Activated CD4-positive, alpha-beta memory T cell treated with anti-CD3 and anti-CD28 coated beads, Interleukin-2, amount 10 ng/mL, durations not matched to agents 7 days and 5 days (primary cell): ENCODE data around the gene ATP13A1. TPM values are rescaled to one million over a fixed set of nuclear protein-coding genes. Genes with fewer than 3 reads are reported as not detected.
A peak's percentile ranks its signal among the peaks of the same experiment; 100 is the strongest.
"Not testable (repeated sequence)": the region's sequence is repeated elsewhere in the genome, so short reads cannot be mapped to it uniquely, and the experiment has no call there.

Experiments
- CTCF ChIA-PET: fragments of 350-600 bp; sonication (Branson Sonifier 250); formaldehyde crosslinking; loops from one replicate; lab custom pipeline; 2021; ENCODE audit warnings: antibody characterized with exemption, inconsistent platforms; lab: Charles Lee
- POLR2A ChIA-PET: fragments of 350-600 bp; sonication (Branson Sonifier 250); formaldehyde crosslinking; loops from one replicate; lab custom pipeline; 2021; ENCODE audit warnings: antibody characterized with exemption; lab: Charles Lee
- DNase-seq: peaks from one replicate; pipeline ENCODE4 v3.0.0-alpha.2; 2020
- H3K27ac Mint-ChIP-seq: one replicate; pipeline ENCODE4 v1.8.0; 2021; ENCODE audit warnings: mild to moderate bottlenecking, mixed read lengths
- H3K27me3 Mint-ChIP-seq: one replicate; pipeline ENCODE4 v1.8.0; 2021; ENCODE audit warnings: mixed read lengths
- H3K36me3 Mint-ChIP-seq: one replicate; pipeline ENCODE4 v1.8.0; 2021; ENCODE audit warnings: low read depth, mixed read lengths
- H3K4me1 Mint-ChIP-seq: one replicate; pipeline ENCODE4 v1.8.0; 2021; ENCODE audit warnings: mixed read lengths
- H3K4me3 Mint-ChIP-seq: one replicate; pipeline ENCODE4 v1.8.0; 2021; ENCODE audit warnings: mild to moderate bottlenecking, mixed read lengths
- H3K9me3 Mint-ChIP-seq: one replicate; pipeline ENCODE4 v1.8.0; 2021; ENCODE audit warnings: mixed read lengths
- total RNA-seq, 2 experiments: library from RNA; stranded (reverse); gene quantifications; one replicate each; pipeline ENCODE4 v1.2.3, GENCODE V29; 2021

ATP13A1 gene
- 100 to 1,000 TPM; 102 to 107 TPM for total RNA-seq

DNA sequence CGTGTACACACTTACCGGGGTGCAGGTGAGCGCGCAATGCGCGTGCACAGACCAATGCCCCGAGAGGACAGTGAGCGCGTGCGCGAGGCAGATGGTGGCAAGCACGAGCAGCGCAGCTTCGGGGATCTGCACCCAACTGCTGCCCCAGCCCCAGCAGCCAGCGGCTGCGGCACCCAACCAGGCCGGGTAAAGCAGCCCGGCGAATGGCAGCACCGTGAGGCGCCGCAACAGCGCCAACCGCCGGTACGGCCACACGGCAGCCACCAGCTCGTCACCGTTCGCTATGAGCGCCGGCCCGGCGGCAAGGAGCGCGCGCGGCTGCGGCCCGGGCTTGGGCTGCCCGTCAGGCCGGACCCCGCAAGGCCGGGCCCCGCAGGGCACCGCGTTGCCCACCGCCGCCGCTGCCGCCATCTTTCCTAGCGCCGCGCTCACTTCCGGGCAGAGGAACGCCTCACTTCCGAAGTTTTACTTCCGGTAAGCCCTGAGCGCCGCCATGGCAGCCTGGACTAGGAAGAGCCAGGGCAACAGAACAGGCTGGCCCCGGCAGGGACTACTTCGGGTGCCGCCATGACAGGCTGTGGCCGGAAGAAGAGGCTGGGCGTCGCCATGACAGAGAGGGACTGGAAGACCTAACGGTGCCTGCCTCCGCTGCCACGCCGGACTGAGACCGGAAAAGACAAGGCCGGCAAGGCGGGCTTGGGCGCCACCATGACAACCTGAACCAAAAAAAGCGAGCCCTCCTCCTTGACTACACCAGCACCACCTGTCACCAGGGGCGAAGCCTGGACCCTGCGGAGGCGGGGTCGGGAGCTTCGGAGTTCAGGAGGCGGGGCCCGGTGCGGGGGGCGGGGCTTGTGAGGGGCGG, at the start of gene ATP13A1:
ATP13A1 (minus strand) TSS at position 421 of the 865 bp plus-strand sequence; CDS start at position 411, 10 bp downstream.
- ChIA-PET POLR2A (interaction anchor here (0.7 to 4.6 kb wide), 33 partner anchors 9 to 760 kb away, joined by 3 to 50 read pairs (median 6); partner anchors contain the start of genes GMIP, NDUFA13, TSSK6 and ZNF14), CTCF (interaction anchor here (0.5 to 3.8 kb wide), 5 partner anchors 19 to 131 kb away, joined by 3 to 13 read pairs (median 6); partner anchors contain the start of gene GMIP)
- H3K9me3 Mint-ChIP-seq: no peaks in the 10 kb centered on the region

DNA sequence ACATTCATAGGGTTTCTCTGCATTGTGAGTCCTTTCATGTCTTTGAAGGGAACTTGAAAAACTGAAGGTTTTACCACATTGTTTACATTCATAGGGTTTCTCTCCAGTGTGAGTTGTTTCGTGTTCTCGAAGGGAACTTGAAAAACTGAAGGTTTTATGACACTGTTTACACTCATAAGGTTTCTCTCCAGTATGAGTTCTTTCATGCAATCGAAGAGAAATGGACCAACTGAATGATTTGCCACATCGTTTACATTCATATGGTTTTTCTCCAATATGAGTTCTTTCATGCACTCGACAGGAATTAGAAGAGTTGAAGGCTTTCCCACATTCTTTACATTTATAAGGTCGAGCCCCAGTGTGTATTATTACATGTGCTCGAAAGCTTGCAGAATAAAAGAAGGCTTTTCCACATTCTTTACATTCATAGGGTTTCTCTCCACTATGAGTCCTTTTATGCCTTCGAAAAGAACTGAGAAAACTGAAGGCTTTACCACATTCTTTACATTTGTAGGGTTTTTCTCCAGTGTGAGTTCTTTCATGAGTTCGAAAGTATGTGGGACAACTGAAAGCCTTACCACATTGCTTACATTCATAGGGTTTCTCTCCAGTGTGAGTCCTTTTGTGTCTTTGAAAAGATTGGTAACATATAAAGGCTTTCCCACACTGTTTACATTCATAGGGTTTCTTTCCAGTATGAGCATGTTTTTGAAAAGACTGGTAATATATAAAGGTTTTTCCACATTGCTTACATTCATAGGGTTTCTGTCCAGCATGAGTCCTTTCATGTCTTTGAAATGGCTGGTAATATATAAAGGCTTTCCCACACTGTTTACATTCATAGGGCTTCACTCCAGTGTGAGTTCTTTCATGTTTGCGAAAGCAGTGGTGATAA, 48.7 kb upstream of the ATP13A1 start:
- H3K4me3 Mint-ChIP-seq: no peak overlapping the region
- POLR2A ChIA-PET: no interaction called here
- CTCF ChIA-PET: no interaction called here

More for the DNA sequence above, at the start of gene ATP13A1:
- Mint-ChIP-seq H3K27ac (peak within 1 kb of the TSS; percentile 98), H3K4me1 (peaks cover 41% of the 10 kb centered on the region), H3K4me3 (peak within 1 kb of the TSS; percentile 81), H3K27me3 (no peaks in the 10 kb centered on the region), H3K36me3 (peaks cover 60% of the 10 kb centered on the region)
- peak; percentile 95 for DNase-seq

DNA sequence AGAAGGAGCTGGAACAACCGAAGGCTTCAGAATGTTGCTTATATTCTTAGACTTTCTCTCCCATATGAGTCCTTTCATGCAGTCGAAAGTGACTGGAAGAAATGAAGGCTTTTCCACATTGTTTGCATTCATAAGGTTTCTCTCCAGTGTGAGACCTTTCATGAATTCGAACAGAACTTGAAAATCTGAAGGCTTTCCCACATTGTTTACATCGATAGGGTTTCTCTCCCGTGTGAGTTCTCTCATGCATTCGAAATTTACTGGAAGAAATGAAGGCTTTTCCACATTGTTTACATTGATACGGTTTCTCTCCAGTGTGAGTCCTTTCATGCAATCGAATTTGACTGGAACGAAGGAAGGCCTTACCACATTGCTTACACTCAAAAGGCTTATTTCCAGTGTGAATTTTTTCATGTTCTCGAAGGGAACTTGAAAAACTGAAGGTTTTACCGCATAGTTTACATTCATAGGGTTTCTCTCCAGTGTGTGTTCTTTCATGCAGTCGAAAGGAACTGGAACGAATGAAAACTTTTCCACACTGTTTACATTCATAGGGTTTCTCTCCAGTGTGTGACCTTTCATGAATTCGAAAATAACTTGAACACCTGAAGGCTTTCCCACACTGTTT, 47.9 kb upstream of the ATP13A1 start:
- DNase-seq: no peak
- Mint-ChIP-seq H3K27me3 (no peaks in the 10 kb centered on the region), H3K36me3 (peaks cover 82% of the 10 kb centered on the region), H3K4me3 (no peak overlapping the region), H3K4me1 (no peaks in the 10 kb centered on the region), H3K9me3 (peaks cover 71% of the 10 kb centered on the region), H3K27ac (no peak overlapping the region)
- ChIA-PET POLR2A (no interaction called here), CTCF (no interaction called here)

More for the DNA sequence above, 48.7 kb upstream of the ATP13A1 start:
- Mint-ChIP-seq H3K4me1 (no peaks in the 10 kb centered on the region), H3K9me3 (peaks cover 72% of the 10 kb centered on the region), H3K36me3 (peaks cover 84% of the 10 kb centered on the region), H3K27me3 (no peaks in the 10 kb centered on the region), H3K27ac (no peak overlapping the region)
- no peak for DNase-seq

DNA sequence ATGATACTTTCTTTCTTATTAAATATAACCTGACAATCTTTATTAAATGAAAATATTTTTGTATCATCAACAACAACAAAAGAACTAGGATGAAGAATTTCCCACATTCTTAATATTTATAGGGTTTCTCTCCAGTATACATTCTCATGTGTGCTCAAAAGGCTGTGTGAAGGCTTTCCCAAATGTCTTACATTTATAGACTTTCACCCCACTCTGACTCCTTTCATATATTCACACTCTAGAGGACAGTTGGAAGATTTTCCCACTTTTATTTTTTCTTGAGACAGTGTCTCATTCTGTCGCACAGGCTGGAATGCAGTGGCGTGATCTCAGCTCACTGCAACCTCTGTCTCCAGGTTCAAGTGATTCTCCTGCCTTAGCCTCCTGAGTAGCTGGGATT, 47.0 kb upstream of the ATP13A1 start:
- Mint-ChIP-seq H3K9me3 (peaks cover 72% of the 10 kb centered on the region), H3K36me3 (peaks cover 81% of the 10 kb centered on the region), H3K27me3 (no peaks in the 10 kb centered on the region), H3K27ac (no peak overlapping the region), H3K4me3 (no peak overlapping the region), H3K4me1 (no peaks in the 10 kb centered on the region)
- ChIA-PET CTCF (no interaction called here), POLR2A (no interaction called here)
- no peak for DNase-seq

DNA sequence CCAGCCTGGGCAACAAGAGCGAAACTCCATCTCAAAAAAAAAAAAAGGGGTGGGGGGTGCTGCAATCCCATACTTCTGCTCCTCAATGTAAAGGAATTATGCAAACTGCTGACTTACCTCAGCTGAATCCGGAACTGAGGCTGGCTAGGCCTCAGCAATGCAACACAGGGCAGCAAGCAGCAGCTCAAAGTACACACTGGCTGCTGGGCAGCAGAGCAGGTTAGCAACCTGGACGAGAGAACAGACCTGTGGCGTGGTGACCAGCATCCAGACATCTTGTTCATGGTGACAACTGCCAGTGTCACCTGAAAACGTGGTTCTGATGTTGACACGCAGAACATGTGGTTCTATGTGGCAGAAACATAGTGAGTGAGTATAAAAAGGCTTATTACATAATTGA, 41.4 kb upstream of the ATP13A1 start:
- Mint-ChIP-seq H3K27ac (no peak overlapping the region), H3K36me3 (peaks cover 53% of the 10 kb centered on the region), H3K4me3 (no peak overlapping the region), H3K4me1 (no peaks in the 10 kb centered on the region), H3K27me3 (no peaks in the 10 kb centered on the region), H3K9me3 (peaks cover 70% of the 10 kb centered on the region)
- CTCF ChIA-PET: no interaction called here
- POLR2A ChIA-PET: no interaction called here
- no peak for DNase-seq

DNA sequence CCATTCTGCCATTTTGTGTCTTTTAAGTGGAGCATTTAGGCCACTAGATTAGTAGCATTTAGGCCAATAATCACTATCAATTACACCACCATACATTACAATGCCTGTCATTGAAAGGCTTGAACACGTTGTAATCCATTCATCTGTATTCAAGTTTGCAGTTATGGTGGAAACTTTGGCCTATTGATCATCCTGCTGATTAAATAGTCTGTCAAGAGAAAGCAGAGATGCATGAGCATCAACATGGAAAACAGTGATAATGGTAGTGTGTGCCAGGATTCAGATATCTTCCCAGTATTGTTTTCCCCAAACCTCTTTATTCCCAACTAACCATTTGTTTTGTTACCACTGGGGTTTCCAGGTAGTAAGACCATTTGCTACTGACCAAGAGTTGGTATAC, 37.0 kb upstream of the ATP13A1 start:
- H3K27ac Mint-ChIP-seq, CTCF ChIA-PET, H3K4me3 Mint-ChIP-seq, DNase-seq, H3K4me1 Mint-ChIP-seq, H3K27me3 Mint-ChIP-seq: not testable (repeated sequence)
- Mint-ChIP-seq H3K9me3 (peaks cover 43% of the 10 kb centered on the region), H3K36me3 (peaks cover 32% of the 10 kb centered on the region)
- POLR2A ChIA-PET: interaction anchor here (0.6 to 0.7 kb wide), 2 partner anchors 75 to 361 kb away, joined by 3 to 4 read pairs; no protein-coding TSS in a partner anchor

GRCh38 chr19:19697589-19697988, 34.1 kb upstream of the ATP13A1 start:
- ChIA-PET CTCF (no interaction called here), POLR2A (no interaction called here)
- Mint-ChIP-seq H3K4me3 (no peak overlapping the region), H3K27me3 (no peaks in the 10 kb centered on the region), H3K4me1 (no peaks in the 10 kb centered on the region), H3K27ac (no peak overlapping the region), H3K36me3 (peaks cover 30% of the 10 kb centered on the region), H3K9me3 (peaks cover 31% of the 10 kb centered on the region)
- DNase-seq: no peak

GRCh38 chr19:19696386-19696785, 32.9 kb upstream of the ATP13A1 start:
- ChIA-PET POLR2A (no interaction called here), CTCF (no interaction called here)
- no peak for DNase-seq
- H3K4me3 Mint-ChIP-seq: no peak overlapping the region
- peaks cover 32% of the 10 kb centered on the region for H3K36me3 Mint-ChIP-seq
- H3K27ac Mint-ChIP-seq: no peak overlapping the region
- H3K27me3 Mint-ChIP-seq: no peaks in the 10 kb centered on the region
- H3K4me1 Mint-ChIP-seq: no peaks in the 10 kb centered on the region
- peaks cover 28% of the 10 kb centered on the region for H3K9me3 Mint-ChIP-seq

DNA sequence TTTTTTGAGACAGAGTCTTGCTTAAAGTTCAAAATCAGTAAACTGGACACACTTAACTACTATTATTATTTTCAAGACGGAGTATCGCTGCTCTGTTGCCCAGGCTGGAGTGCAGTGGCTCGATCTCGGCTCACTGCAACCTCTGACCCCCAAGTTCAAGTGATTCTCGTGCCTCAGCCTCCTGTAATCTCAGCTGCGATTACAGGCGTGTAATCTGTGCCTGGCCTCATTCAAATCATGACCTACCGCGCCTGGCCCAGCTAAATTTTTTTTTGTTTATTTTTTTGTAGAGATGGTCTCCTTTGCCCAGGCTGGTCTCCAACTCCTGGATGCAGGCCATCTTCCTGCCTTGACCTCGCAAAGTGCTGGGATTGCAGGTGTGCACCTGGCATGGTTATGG, 28.2 kb upstream of the ATP13A1 start:
- no peak overlapping the region for H3K4me3 Mint-ChIP-seq
- ChIA-PET POLR2A (interaction anchor here (1.2 to 1.3 kb wide), 2 partner anchors 23 to 207 kb away, joined by 3 to 4 read pairs; no protein-coding TSS in a partner anchor), CTCF (no interaction called here)
- peaks cover 33% of the 10 kb centered on the region for H3K36me3 Mint-ChIP-seq
- H3K4me1 Mint-ChIP-seq: no peaks in the 10 kb centered on the region
- no peak overlapping the region for H3K27ac Mint-ChIP-seq
- H3K9me3 Mint-ChIP-seq: peaks cover 21% of the 10 kb centered on the region
- no peak for DNase-seq
- H3K27me3 Mint-ChIP-seq: no peaks in the 10 kb centered on the region

GRCh38 chr19:19689023-19689422, 25.5 kb upstream of the ATP13A1 start:
- H3K4me1 Mint-ChIP-seq, POLR2A ChIA-PET, H3K4me3 Mint-ChIP-seq, DNase-seq, H3K27me3 Mint-ChIP-seq, H3K27ac Mint-ChIP-seq: not testable (repeated sequence)
- CTCF ChIA-PET: interaction anchor here (0.8 kb wide), 1 partner anchor 25 kb away, joined by 3 read pairs; no protein-coding TSS in a partner anchor
- H3K36me3 Mint-ChIP-seq: peaks cover 46% of the 10 kb centered on the region
- H3K9me3 Mint-ChIP-seq: peaks cover 22% of the 10 kb centered on the region

- Mint-ChIP-seq H3K9me3 (peaks cover 33% of the 10 kb centered on the region), H3K27ac (no peak overlapping the region), H3K27me3 (no peaks in the 10 kb centered on the region), H3K4me1 (no peaks in the 10 kb centered on the region), H3K4me3 (no peak overlapping the region), H3K36me3 (peaks cover 56% of the 10 kb centered on the region)
- no peak for DNase-seq
- CTCF ChIA-PET: no interaction called here
- POLR2A ChIA-PET: interaction anchor here (0.7 to 3.4 kb wide), 5 partner anchors 18 to 163 kb away, joined by 3 to 27 read pairs (median 3); partner anchors contain the start of genes ATP13A1, ZNF101 and ZNF506
These were observed 23.6 kb upstream of the ATP13A1 start for GRCh38 chr19:19687090-19687489.

DNA sequence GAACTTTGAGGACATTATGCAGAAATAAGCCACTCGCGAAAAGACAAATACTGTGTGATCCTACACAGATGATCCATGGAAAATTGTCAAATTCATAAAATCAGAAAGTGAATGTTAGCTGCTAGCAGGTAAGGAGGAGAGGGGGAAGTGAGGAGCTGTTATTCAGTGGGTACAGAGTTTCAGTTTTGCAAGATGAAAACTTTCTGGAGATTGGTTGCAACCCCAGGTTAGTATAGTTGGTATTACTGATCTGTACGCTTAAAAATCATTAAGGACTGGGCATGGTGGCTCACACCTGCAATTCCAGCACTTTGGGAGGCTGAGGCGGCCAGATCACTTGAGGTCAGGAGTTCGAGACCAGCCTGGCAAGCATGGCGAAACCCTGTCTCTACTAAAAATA, 23.1 kb upstream of the ATP13A1 start:
- POLR2A ChIA-PET: interaction anchor here (0.7 to 3.4 kb wide), 5 partner anchors 18 to 164 kb away, joined by 3 to 27 read pairs (median 3); partner anchors contain the start of genes ATP13A1, ZNF101 and ZNF506
- H3K36me3 Mint-ChIP-seq: peaks cover 59% of the 10 kb centered on the region
- H3K4me3 Mint-ChIP-seq: no peak overlapping the region
- CTCF ChIA-PET: interaction anchor here (0.7 kb wide), 1 partner anchor 135 kb away, joined by 3 read pairs; the partner anchor contains the start of gene ZNF506
- H3K9me3 Mint-ChIP-seq: peaks cover 33% of the 10 kb centered on the region
- no peak for DNase-seq
- no peak overlapping the region for H3K27ac Mint-ChIP-seq
- no peaks in the 10 kb centered on the region for H3K4me1 Mint-ChIP-seq
- H3K27me3 Mint-ChIP-seq: no peaks in the 10 kb centered on the region
